Measurements from ENCODE around the gene CACNA2D3. TPM values are rescaled to one million over a fixed set of nuclear protein-coding genes. Genes with fewer than 3 reads are reported as not detected.

The CACNA2D3 gene
- total RNA-seq, 1 experiment from 2014 or later, result not detected

GRCh38 chr3:54870423-54870822 is 748.1 kb downstream of the CACNA2D3 start:
- Histone ChIP-seq H3K4me2 (ENCODE audit: low read length) (peak overlapping the region; percentile 26; the same call in 1 of the 2 replicates), H3K36me3 (ENCODE audit: low read depth, low read length) (no peaks in the 10 kb centered on the region), H3K9me3 (ENCODE audit: low read length) (no peaks in the 10 kb centered on the region), H3K79me2 (ENCODE audit: low read length) (no peaks in the 10 kb centered on the region), H4K20me1 (ENCODE audit: low read length) (no peaks in the 10 kb centered on the region), H3K27ac (ENCODE audit: low read length) (peak overlapping the region; percentile 38; the same call in 1 of the 2 replicates), H3K4me3 (ENCODE audit: low read length) (no peak overlapping the region), H3K27me3 (ENCODE audit: low read length) (no peaks in the 10 kb centered on the region), H3K9ac (ENCODE audit: low read length) (no peak overlapping the region), H3F3A (ENCODE audit: low read length, unreplicated experiment) (no peaks in the 10 kb centered on the region), H2AFZ (ENCODE audit: low read length) (peak overlapping the region; percentile 33), H3K4me1 (ENCODE audit: insufficient read depth, low read length) (peaks cover 21% of the 10 kb centered on the region), H3K9me2 (replicated peaks; ENCODE audit: low read length) (no peaks in the 10 kb centered on the region)
- no peak for TF ChIP-seq EZH2phosphoT487 (IDR thresholded peaks at IDR 0.05; ENCODE audit: borderline replicate concordance, low read length)
- peak; percentile 85 for TF ChIP-seq CTCF (conservative IDR thresholded peaks at IDR 0.05; ENCODE audit: low read depth, low read length)
- intact Hi-C loops (cut with micrococcal nuclease), result loop anchor here (1.0 kb wide), 6 partner anchors 12 to 852 kb away; no protein-coding TSS in a partner anchor
- ATAC-seq (peak; percentile 94), DNase-seq (peak; percentile 85)
- POLR2A ChIA-PET (ENCODE audit: unreplicated experiment), result interaction anchor here (0.6 kb wide), 1 partner anchor 547 kb away, joined by 3 read pairs; no protein-coding TSS in a partner anchor
- CTCF ChIA-PET, result no interaction called here
- BruUV-seq (replicated peaks), result no TSS peak

GRCh38 chr3:54871867-54872266 is 749.5 kb downstream of the CACNA2D3 start:
- Histone ChIP-seq H3K36me3 (ENCODE audit: low read depth, low read length) (no peaks in the 10 kb centered on the region), H3K79me2 (ENCODE audit: low read length) (no peaks in the 10 kb centered on the region), H3F3A (ENCODE audit: low read length, unreplicated experiment) (no peaks in the 10 kb centered on the region), H4K20me1 (ENCODE audit: low read length) (no peaks in the 10 kb centered on the region), H3K4me3 (ENCODE audit: low read length) (no peak overlapping the region), H3K9me2 (replicated peaks; ENCODE audit: low read length) (no peaks in the 10 kb centered on the region), H2AFZ (ENCODE audit: low read length) (no peak overlapping the region), H3K27ac (ENCODE audit: low read length) (no peak overlapping the region), H3K9me3 (ENCODE audit: low read length) (no peaks in the 10 kb centered on the region), H3K27me3 (ENCODE audit: low read length) (no peaks in the 10 kb centered on the region), H3K4me1 (ENCODE audit: insufficient read depth, low read length) (peaks cover 21% of the 10 kb centered on the region), H3K9ac (ENCODE audit: low read length) (no peak overlapping the region), H3K4me2 (ENCODE audit: low read length) (no peak overlapping the region)
- ChIA-PET CTCF (no interaction called here), POLR2A (ENCODE audit: unreplicated experiment) (no interaction called here)
- TF ChIP-seq CTCF (conservative IDR thresholded peaks at IDR 0.05; ENCODE audit: low read depth, low read length), result no peak
- TF ChIP-seq EZH2phosphoT487 (IDR thresholded peaks at IDR 0.05; ENCODE audit: borderline replicate concordance, low read length), result no peak
- TF ChIP-seq EZH2 (IDR thresholded peaks at IDR 0.05; ENCODE audit: low read length, unreplicated experiment), result no peak
- DNase-seq, result no peak
- no peak for ATAC-seq
- BruUV-seq (replicated peaks), result no TSS peak
- intact Hi-C loops (cut with micrococcal nuclease), result no loop called here

- Histone ChIP-seq H3K9me2 (replicated peaks; ENCODE audit: low read length) (no peaks in the 10 kb centered on the region), H3K79me2 (ENCODE audit: low read length) (no peaks in the 10 kb centered on the region), H2AFZ (ENCODE audit: low read length) (no peak overlapping the region), H3K4me3 (ENCODE audit: low read length) (no peak overlapping the region), H3K4me1 (ENCODE audit: insufficient read depth, low read length) (peaks cover 21% of the 10 kb centered on the region), H3K27ac (ENCODE audit: low read length) (peak overlapping the region; percentile 1; the same call in 1 of the 2 replicates), H3K9me3 (ENCODE audit: low read length) (no peaks in the 10 kb centered on the region), H3K36me3 (ENCODE audit: low read depth, low read length) (no peaks in the 10 kb centered on the region), H3K9ac (ENCODE audit: low read length) (no peak overlapping the region), H3F3A (ENCODE audit: low read length, unreplicated experiment) (no peaks in the 10 kb centered on the region), H3K4me2 (ENCODE audit: low read length) (no peak overlapping the region), H4K20me1 (ENCODE audit: low read length) (no peaks in the 10 kb centered on the region), H3K27me3 (ENCODE audit: low read length) (no peaks in the 10 kb centered on the region)
- TF ChIP-seq EZH2phosphoT487 (IDR thresholded peaks at IDR 0.05; ENCODE audit: borderline replicate concordance, low read length) (no peak), CTCF (conservative IDR thresholded peaks at IDR 0.05; ENCODE audit: low read depth, low read length) (no peak), EZH2 (IDR thresholded peaks at IDR 0.05; ENCODE audit: low read length, unreplicated experiment) (no peak)
- intact Hi-C loops (cut with micrococcal nuclease), result no loop called here
- CTCF ChIA-PET, result no interaction called here
- DNase-seq (peak; percentile 45), ATAC-seq (no peak)
- POLR2A ChIA-PET (ENCODE audit: unreplicated experiment), result no interaction called here
- no TSS peak for BruUV-seq (replicated peaks)
These were observed 751.0 kb downstream of the CACNA2D3 start for GRCh38 chr3:54873059-54874010.
